Measurements from ENCODE around the gene SEPTIN10. TPM values are rescaled to one million over a fixed set of nuclear protein-coding genes. Genes with fewer than 3 reads are reported as not detected.
A peak's percentile ranks its signal among the peaks of the same experiment; 100 is the strongest.

The SEPTIN10 gene
- total and polyA plus RNA-seq, 2 of the 8 experiments (the other 6 are each of a cell fraction or from before 2014, with no cell fraction given), result 23.7 to 101 TPM

DNA sequence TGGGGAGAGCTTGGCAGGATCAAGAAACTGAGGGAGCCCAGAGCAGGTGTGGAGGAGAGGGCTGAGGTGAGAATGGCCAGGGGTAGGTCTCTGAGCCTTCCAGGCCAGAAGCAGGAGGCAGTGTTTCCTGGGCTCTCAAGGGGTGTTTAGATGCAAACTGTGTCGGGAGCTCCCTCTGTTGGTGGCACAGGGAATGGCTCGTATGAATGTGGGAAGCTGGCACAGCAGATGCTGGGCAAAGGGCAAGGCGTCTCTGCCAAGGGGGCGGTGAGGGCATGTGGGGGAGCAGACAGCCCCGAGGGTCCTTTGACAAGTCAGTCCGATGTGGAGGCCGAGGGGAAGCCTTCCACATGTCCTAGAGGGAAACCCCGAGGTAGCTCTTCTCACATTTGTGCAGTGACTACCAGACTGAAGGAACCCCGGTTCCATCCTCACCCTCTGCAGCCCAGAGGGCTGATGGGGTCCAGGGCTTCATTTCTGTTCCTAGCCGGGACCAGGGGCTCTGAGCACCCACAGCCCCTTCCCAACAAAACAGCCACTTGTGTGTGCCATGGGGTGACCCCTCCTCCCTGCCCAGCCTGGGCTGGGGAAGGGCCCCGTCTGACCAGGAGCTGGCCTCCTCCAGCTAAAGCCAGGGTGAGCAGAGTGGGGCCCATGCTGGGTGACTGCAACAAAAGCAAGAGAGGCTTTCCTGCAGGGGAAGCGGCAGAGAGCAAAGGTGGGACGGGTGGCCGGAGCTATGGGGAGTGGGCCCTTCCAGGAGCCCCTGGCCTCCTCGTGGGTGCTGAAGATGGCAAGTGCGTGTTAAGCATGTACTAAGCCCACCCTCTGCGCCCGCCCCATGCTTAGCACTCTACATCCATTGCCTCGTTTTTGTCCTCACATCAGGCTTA is 103.4 kb downstream of the SEPTIN10 start:
- no peak overlapping the region for H3K23ac ChIP-seq (ENCODE audit: insufficient read length)
- DNase-seq (ENCODE audit: low read depth in 1 of 2, low spot score in 2 of 2) (peak; percentile 21 to 88), FAIRE-seq (no peak)
- no peaks in the 10 kb centered on the region; the same call in 1 of the 2 replicates for H3K23me2 ChIP-seq (ENCODE audit: low read depth, low read length)
- H3K56ac ChIP-seq (replicated peaks; ENCODE audit: insufficient read length, low read depth, low read length), result no peak overlapping the region
- no peak overlapping the region for H3K4ac ChIP-seq (replicated peaks; ENCODE audit: insufficient read length, low read depth, low read length)
- no peak overlapping the region for H2AFZ ChIP-seq (ENCODE audit: low read length)
- peaks cover 0 to 4% of the 10 kb centered on the region in 2 experiments for H4K20me1 ChIP-seq (replicated peaks in 1 of 2; ENCODE audit: control insufficient read depth in 1 of 2, insufficient read depth in 2 of 2, low read length in 2 of 2)
- no peak overlapping the region for H2BK12ac ChIP-seq (ENCODE audit: low read depth, low read length)
- POLR2A ChIA-PET (ENCODE audit: partially characterized antibody), result no interaction called here
- no peaks in the 10 kb centered on the region for H3K27me3 ChIP-seq (replicated peaks in 1 of 4; ENCODE audit: control insufficient read depth in 3 of 4, extremely low read depth in 1 of 4, insufficient read depth in 3 of 4, low read length in 3 of 4)
- H4K5ac ChIP-seq (ENCODE audit: insufficient read length, low read depth, low read length), result no peak overlapping the region
- WGBS, 2 experiments (ENCODE audit: extremely low coverage in 1 of 2, insufficient coverage in 1 of 2, insufficient read length in 1 of 2, insufficient replicate concordance in 2 of 2, low coverage in 1 of 2, low lambda C conversion rate in 2 of 2, missing lambda C conversion rate in 1 of 2), result 61% methylated on average over 17 of the region's 19 CpGs; no CpG with 5 or more reads in 1 of the 2 experiments
- H2AK5ac ChIP-seq (ENCODE audit: low read depth, low read length), result no peak overlapping the region
- no peak overlapping the region for H3K9ac ChIP-seq (replicated peaks in 1 of 4; ENCODE audit: extremely low read depth in 1 of 4, low read depth in 3 of 4, low read length in 3 of 4)
- H3K4me1 ChIP-seq (replicated peaks in 1 of 4; ENCODE audit: control insufficient read depth in 3 of 4, insufficient read depth in 4 of 4, low read length in 3 of 4), result no peaks in the 10 kb centered on the region
- no peak overlapping the region for H3K4me2 ChIP-seq (ENCODE audit: insufficient read depth in 1 of 2, low read depth in 2 of 2, low read length in 2 of 2)
- H3K79me1 ChIP-seq (ENCODE audit: low read depth, low read length), result no peaks in the 10 kb centered on the region
- no peak overlapping the region for H4K91ac ChIP-seq (replicated peaks; ENCODE audit: insufficient read length, low read length)
- no peak overlapping the region for H3K14ac ChIP-seq (ENCODE audit: insufficient read length)
- no peak overlapping the region for H2BK15ac ChIP-seq (ENCODE audit: low read length)
- H4K8ac ChIP-seq (ENCODE audit: extremely low read depth, insufficient read depth, low read length), result no peak overlapping the region; the same call in 1 of the 2 replicates
- H3K18ac ChIP-seq (ENCODE audit: extremely low read depth, low read length), result no peak overlapping the region
- no peak overlapping the region for H3K27ac ChIP-seq (ENCODE audit: low read depth, low read length)
- no peaks in the 10 kb centered on the region for H3K79me2 ChIP-seq (ENCODE audit: control insufficient read depth in 1 of 2, insufficient read depth in 2 of 2, low read length in 2 of 2)
- H2BK20ac ChIP-seq (ENCODE audit: low read length), result no peak overlapping the region
- no peak overlapping the region for H2BK120ac ChIP-seq (replicated peaks; ENCODE audit: low read depth, low read length)
- no peak overlapping the region for H2BK5ac ChIP-seq (ENCODE audit: low read depth, low read length)
- no peaks in the 10 kb centered on the region for H3K36me3 ChIP-seq (ENCODE audit: control insufficient read depth in 2 of 4, insufficient read depth in 4 of 4, low read length in 3 of 4)
- CTCF ChIA-PET (ENCODE audit: partially characterized antibody), result interaction anchor here (0.6 to 8.3 kb wide), 66 partner anchors 10 to 390 kb away, joined by 3 to 45 read pairs (median 4); partner anchors contain the start of gene SH3RF3
- no peak overlapping the region for H3K4me3 ChIP-seq (ENCODE audit: extremely low read depth in 1 of 4, insufficient read depth in 2 of 4, low read depth in 3 of 4, low read length in 4 of 4)
- H3K9me3 ChIP-seq (ENCODE audit: insufficient read depth in 2 of 2, low read depth in 1 of 2, low read length in 1 of 2), result no peaks in the 10 kb centered on the region
- TF ChIP-seq TCF12 (IDR thresholded peaks at IDR 0.05; ENCODE audit: low read depth, low read length) (no peak), CHD2 (IDR thresholded peaks at IDR 0.05; ENCODE audit: low read length) (no peak), GABPA (IDR thresholded peaks at IDR 0.05; ENCODE audit: borderline replicate concordance, insufficient read depth, low read length) (no peak), HDAC2 (IDR thresholded peaks at IDR 0.05; ENCODE audit: borderline replicate concordance in 1 of 2, low read depth in 2 of 2, low read length in 2 of 2) (no peak), NANOG (IDR thresholded peaks at IDR 0.05; ENCODE audit: insufficient read depth, low read depth, low read length, poor library complexity, severe bottlenecking) (no peak), RAD21 (IDR thresholded peaks at IDR 0.05 in 1 of 2, conservative IDR thresholded peaks at IDR 0.05 in 1 of 2; ENCODE audit: low read depth in 2 of 2, low read length in 2 of 2) (peak; percentile 93 to 94), SAP30 (IDR thresholded peaks at IDR 0.05; ENCODE audit: insufficient read depth, insufficient replicate concordance, low read length) (no peak), GTF2F1 (IDR thresholded peaks at IDR 0.05; ENCODE audit: borderline replicate concordance, low read depth, low read length) (no peak), TEAD4 (IDR thresholded peaks at IDR 0.05; ENCODE audit: low read depth, low read length) (0 out of 2 replicates have a peak, but pooled peaks have one; percentile 13)
- TF ChIP-seq, protein P1, sequence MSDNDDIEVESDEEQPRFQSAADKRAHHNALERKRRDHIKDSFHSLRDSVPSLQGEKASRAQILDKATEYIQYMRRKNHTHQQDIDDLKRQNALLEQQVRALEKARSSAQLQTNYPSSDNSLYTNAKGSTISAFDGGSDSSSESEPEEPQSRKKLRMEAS (IDR thresholded peaks at IDR 0.05), result no peak

Data from H1 (cell line).